HG03354 (cell line): ENCODE results near the gene TOGARAM2.

Source experiments
- ATAC-seq: cut with Tn5 transposase; IDR thresholded peaks from one replicate; pipeline ENCODE4 v1.9.1; 2021; ENCODE audit warnings: mild to moderate bottlenecking; ENCODE audit not compliant: unreplicated experiment, poor library complexity, severe bottlenecking

Gene TOGARAM2

DNA sequence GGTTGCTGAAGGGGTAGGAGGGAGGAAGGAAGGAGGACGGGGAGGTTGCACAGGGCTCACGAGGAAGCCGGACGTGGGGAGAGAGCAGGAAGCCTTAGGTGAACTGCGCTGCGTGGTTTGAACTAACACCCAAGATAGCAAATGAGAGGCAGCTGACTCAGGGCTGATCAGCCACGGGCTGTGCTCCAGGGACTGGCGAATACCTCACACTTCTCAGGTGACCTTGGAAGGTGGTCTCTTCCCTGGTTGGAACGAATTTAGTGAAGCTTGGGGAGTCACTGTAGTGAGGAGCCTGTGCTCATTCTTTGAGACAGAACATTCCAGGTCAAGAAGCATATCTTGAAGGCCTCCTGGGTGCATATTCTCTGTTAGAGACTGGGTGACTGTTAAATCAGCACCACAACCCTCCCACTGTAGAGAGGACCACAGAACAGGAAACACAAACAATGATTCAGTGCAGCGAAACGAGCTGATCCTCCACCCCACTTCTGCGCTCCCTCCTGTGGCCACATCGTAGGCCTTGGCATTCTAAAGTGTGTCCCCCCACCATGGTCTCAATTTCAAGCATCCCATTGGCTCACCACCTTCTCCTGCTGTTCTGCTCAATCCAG, 33.8 kb downstream of the TOGARAM2 start:
- peak; percentile 72 for ATAC-seq

GRCh38 chr2:29015701-29016470, 34.8 kb downstream of the TOGARAM2 start:
- no peak for ATAC-seq

DNA sequence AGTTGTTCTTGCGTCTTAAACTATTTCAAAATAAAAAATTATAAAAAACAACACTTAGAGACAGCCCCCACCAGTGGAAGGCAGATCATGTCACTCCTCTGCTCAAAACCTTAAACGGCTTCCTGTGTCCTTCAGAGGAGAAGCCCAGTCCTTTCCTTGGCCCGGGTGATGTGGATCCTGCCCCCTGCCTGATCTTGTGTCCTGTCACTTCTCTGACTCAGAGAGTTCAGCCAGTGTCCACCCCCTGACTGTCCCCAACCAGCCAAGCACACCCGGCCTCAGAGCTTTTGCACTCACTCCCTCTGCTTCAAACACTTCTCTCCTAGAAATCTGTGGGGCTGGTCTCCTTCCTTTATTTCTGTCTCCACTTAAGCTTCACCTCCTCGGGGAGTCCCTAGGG, 35.4 kb downstream of the TOGARAM2 start:
- no peak for ATAC-seq

GRCh38 chr2:29017716-29018435, 36.8 kb downstream of the TOGARAM2 start:
- no peak for ATAC-seq

- no peak for ATAC-seq
Measured at GRCh38 chr2:29021886-29022285, 40.8 kb downstream of the TOGARAM2 start.

DNA sequence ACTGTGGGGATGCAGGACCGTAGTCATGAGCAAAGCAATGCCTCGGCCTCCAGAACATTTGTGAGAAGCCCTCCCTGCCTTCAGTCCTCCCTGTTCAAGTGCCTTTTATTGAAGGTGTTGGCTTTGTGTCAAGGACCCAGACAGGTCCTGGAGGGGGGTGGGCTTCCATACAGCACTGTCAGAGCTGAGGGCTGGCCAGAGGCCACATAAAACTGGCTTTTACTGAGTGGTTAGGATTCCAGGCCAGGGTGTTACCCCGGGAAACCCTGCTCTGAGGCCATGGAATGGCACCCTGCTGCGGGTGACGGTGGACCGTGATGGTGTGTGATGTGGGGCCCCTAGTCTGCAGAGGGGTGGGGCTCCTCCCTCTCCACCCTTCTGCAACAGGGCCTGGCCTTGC, 41.6 kb downstream of the TOGARAM2 start:
- ATAC-seq = no peak

GRCh38 chr2:29023188-29023587, 42.1 kb downstream of the TOGARAM2 start:
- ATAC-seq = no peak

GRCh38 chr2:29024882-29025430, 43.9 kb downstream of the TOGARAM2 start:
- no peak for ATAC-seq

GRCh38 chr2:29025711-29026110, 44.6 kb downstream of the TOGARAM2 start:
- ATAC-seq = no peak

- ATAC-seq = no peak
Measured at GRCh38 chr2:29031046-29031445, 49.9 kb downstream of the TOGARAM2 start.

- no peak for ATAC-seq
Measured at GRCh38 chr2:29032189-29032588, 51.1 kb downstream of the TOGARAM2 start.

DNA sequence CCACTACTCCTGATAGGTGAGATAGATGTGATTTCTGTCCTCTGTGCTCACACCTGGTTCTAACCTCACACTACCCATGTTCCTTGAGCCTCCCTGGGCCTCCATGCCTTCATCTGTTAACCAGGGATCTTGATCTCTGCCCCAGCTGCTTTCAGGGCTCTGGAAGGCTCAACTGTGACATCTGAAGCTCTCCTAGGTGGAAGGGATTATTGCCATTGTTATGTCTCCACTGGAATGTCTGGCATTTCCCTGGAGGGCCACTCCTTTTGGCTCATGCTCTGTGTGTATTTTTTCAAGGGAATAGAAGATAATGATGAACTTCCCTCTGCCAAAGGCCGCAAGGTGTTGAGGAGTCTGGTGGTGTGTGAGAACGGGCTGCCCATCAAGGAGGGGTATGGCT, 52.1 kb downstream of the TOGARAM2 start:
- ATAC-seq = no peak

- ATAC-seq = no peak
Measured at GRCh38 chr2:29033656-29034055, 52.6 kb downstream of the TOGARAM2 start.

DNA sequence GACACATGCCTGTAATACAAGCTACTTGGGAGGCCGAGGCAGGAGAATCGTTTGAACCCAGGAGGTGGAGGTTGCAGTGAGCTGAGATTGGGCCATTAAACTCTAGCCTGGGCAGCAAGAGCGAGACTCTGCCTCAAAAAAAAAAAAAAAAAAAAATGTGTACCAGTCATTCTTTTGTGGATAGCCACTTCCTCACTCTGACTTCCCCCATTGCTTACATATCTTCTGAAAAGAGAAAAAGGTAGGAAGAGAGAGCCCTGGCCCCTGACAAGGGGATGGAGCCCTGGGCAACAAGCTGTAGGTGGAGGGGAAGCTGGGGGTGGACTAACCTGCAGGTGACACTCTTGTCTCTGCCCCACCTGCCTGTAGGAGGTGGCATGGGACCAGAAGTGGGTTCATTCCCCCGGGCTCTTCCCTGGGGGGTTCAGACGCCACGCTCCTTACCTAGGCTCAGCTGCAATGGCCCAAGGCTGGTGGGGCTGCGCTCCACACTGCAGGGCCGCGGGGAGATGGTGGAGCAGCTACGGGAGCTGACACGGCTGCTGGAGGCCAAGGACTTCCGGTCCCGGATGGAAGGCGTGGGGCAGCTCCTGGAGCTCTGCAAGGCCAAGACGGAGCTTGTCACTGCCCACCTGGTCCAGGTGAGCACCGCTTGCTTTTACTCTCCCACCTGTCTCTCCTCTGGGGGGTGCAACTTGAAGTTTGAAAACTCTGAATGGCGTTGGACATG, 54.1 kb downstream of the TOGARAM2 start:
- ATAC-seq = no peak

- peak; percentile 56 for ATAC-seq
Measured at GRCh38 chr2:29039718-29040480, 58.8 kb downstream of the TOGARAM2 start.

DNA sequence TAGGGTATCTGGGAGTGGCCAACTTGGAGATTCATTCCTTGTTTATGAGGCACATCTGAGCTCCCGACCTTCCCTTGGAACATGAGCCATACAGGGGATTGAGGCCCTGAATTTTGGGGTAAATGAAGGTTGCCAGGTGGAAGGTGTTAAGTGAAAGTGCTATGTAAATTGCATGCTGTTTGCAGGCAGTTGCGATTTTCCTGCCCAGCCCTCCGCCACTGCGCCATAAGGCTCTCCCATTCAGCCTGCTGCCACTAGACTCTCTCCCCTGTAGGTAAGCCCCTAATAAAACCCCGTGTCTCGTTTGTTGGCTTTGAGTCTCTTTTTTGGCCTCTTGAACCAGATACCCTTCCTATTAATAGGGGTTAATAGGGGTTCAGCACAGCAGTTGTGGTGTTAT, 59.5 kb downstream of the TOGARAM2 start:
- ATAC-seq = no peak

DNA sequence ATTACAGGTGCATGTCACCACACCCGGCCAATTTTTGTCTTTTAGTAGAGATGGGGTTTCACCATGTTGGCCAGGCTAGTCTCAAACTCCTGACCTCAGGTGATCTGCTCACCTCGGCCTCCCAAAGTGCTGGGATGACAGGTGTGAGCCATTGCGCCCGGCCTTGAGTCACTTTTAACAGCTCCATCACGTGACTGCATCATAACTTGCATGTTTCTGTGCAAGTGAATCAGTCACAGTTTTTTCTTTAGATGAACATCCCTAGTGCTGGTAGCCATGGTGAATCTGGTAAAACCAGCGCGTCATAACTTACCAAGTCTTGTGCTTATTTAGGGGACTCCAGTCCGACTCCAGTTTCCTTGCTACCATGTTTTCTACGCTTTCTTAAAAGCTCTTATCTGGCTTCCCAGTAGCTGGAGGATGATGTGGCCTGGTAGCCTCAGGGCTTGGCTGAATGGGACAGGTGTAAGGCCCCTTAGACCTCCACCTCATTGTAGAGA, 60.1 kb downstream of the TOGARAM2 start:
- no peak for ATAC-seq

GRCh38 chr2:29042561-29043075, 61.5 kb downstream of the TOGARAM2 start:
- no peak for ATAC-seq

GRCh38 chr2:29044459-29044858, 63.4 kb downstream of the TOGARAM2 start:
- no peak for ATAC-seq
